A673 (cell line): ENCODE results near the gene FOXJ3. TPM values are rescaled to one million over a fixed set of nuclear protein-coding genes. Genes with fewer than 3 reads are reported as not detected.

Experiments used
- BruUV-seq: library from RNA; stranded (reverse); fragments of 400-500 nt; replicated peaks from 2 replicates; lab custom pipeline; 2021; lab: Mats Ljungman, UMichigan
- CTCF ChIA-PET: fragments of 300-600 bp; sonication (Branson Sonifier 250); formaldehyde crosslinking; loops from one replicate; lab custom pipeline; 2022; ENCODE audit warnings: antibody characterized with exemption; lab: Charles Lee
- POLR2A ChIA-PET: fragments of 300-600 bp; sonication (Branson Sonifier 250); formaldehyde crosslinking; loops from one replicate; lab custom pipeline; 2022; ENCODE audit warnings: antibody characterized with exemption; ENCODE audit not compliant: low non-redundant PET; lab: Charles Lee
- DNase-seq: peaks from one replicate; pipeline ENCODE4 v3.0.0-alpha.2; 2015; ENCODE audit warnings: low spot score
- H3K27ac ChIP-seq: fragments of 200-600 bp; sonication (generic); 2 replicates; pipeline ENCODE4 v1.5.1; 2016; ENCODE audit warnings: mixed run types, low read depth, mild to moderate bottlenecking, mixed read lengths, antibody characterized with exemption, low read length; ENCODE audit not compliant: poor library complexity, severe bottlenecking
- H3K27me3 ChIP-seq: fragments of 200-600 bp; sonication (generic); replicated peaks from 2 replicates; pipeline ENCODE4 v1.6.1; 2017; ENCODE audit warnings: mixed run types, low read depth, mild to moderate bottlenecking, mixed read lengths, antibody characterized with exemption, low read length; ENCODE audit not compliant: insufficient read depth, poor library complexity
- H3K36me3 ChIP-seq: fragments of 200-600 bp; sonication (generic); 2 replicates; pipeline ENCODE4 v1.6.1; 2016; ENCODE audit warnings: mixed run types, mild to moderate bottlenecking, mixed read lengths, antibody characterized with exemption, low read length; ENCODE audit not compliant: insufficient read depth, poor library complexity, severe bottlenecking
- H3K4me1 ChIP-seq: fragments of 200-600 bp; sonication (generic); 2 replicates; pipeline ENCODE4 v1.6.1; 2017; ENCODE audit warnings: mixed run types, mild to moderate bottlenecking, mixed read lengths, antibody characterized with exemption, low read length; ENCODE audit not compliant: insufficient read depth, poor library complexity, severe bottlenecking
- H3K4me3 ChIP-seq: fragments of 200-600 bp; sonication (generic); 2 replicates; pipeline ENCODE4 v1.5.1; 2016; ENCODE audit warnings: low read depth, mixed run types, mild to moderate bottlenecking, mixed read lengths, low read length; ENCODE audit not compliant: poor library complexity, severe bottlenecking
- H3K9me3 ChIP-seq: fragments of 200-600 bp; sonication (generic); 2 replicates; pipeline ENCODE4 v1.6.1; 2016; ENCODE audit warnings: mixed run types, low read depth, mild to moderate bottlenecking, mixed read lengths, antibody characterized with exemption, low read length; ENCODE audit not compliant: poor library complexity, severe bottlenecking
- EZH2 ChIP-seq: fragments of 200-600 bp; sonication (generic); IDR thresholded peaks from 2 replicates; pipeline ENCODE4 v1.6.1; 2017; ENCODE audit warnings: borderline replicate concordance, low read depth, mild to moderate bottlenecking, mixed read lengths, antibody characterized with exemption, low read length; ENCODE audit not compliant: poor library complexity, severe bottlenecking
- intact Hi-C: fragments of 100-400 bp; cut with micrococcal nuclease; formaldehyde crosslinking; loops from one replicate; pipeline ENCODE4 v1.10.0; 2022; ENCODE audit not compliant: unreplicated experiment
- total RNA-seq: library from RNA; stranded (reverse); gene quantifications from 2 replicates; pipeline ENCODE4 v1.2.3, GENCODE V29; 2021
- TF ChIP-seq, protein P1 (sequence below): fragments of 300-800, 200-600 bp; sonication (generic); conservative IDR thresholded peaks from 2 replicates; pipeline ENCODE4 v1.5.1; 2017; ENCODE audit warnings: low read depth, mild to moderate bottlenecking, antibody characterized with exemption, low read length, moderate library complexity, mixed read lengths

The FOXJ3 gene
- total RNA-seq, 1 experiment from 2014 or later, result 57.9 TPM

- intact Hi-C loops, result no loop called here
- H3K36me3 ChIP-seq, result no peaks in the 10 kb centered on the region
- H3K4me3 ChIP-seq, result no peak within 1 kb of the TSS
- TF ChIP-seq, protein P1, sequence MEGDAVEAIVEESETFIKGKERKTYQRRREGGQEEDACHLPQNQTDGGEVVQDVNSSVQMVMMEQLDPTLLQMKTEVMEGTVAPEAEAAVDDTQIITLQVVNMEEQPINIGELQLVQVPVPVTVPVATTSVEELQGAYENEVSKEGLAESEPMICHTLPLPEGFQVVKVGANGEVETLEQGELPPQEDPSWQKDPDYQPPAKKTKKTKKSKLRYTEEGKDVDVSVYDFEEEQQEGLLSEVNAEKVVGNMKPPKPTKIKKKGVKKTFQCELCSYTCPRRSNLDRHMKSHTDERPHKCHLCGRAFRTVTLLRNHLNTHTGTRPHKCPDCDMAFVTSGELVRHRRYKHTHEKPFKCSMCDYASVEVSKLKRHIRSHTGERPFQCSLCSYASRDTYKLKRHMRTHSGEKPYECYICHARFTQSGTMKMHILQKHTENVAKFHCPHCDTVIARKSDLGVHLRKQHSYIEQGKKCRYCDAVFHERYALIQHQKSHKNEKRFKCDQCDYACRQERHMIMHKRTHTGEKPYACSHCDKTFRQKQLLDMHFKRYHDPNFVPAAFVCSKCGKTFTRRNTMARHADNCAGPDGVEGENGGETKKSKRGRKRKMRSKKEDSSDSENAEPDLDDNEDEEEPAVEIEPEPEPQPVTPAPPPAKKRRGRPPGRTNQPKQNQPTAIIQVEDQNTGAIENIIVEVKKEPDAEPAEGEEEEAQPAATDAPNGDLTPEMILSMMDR, result no peak
- no peak for TF ChIP-seq EZH2
- ChIA-PET POLR2A (no interaction called here), CTCF (no interaction called here)
- no peaks in the 10 kb centered on the region for H3K4me1 ChIP-seq
- H3K27me3 ChIP-seq, result peaks cover 7% of the 10 kb centered on the region
- H3K9me3 ChIP-seq, result no peaks in the 10 kb centered on the region
- DNase-seq, result no peak
- BruUV-seq, result no TSS peak
- no peak within 1 kb of the TSS for H3K27ac ChIP-seq
Observed at GRCh38 chr1:42152907-42153600, 182.0 kb downstream of the FOXJ3 start, which contains the start of gene GUCA2B. Gene GUCA2B, plus strand, starts transcription at chr1:42153410. Its CDS starts 41 bp downstream, at chr1:42153451.

DNA sequence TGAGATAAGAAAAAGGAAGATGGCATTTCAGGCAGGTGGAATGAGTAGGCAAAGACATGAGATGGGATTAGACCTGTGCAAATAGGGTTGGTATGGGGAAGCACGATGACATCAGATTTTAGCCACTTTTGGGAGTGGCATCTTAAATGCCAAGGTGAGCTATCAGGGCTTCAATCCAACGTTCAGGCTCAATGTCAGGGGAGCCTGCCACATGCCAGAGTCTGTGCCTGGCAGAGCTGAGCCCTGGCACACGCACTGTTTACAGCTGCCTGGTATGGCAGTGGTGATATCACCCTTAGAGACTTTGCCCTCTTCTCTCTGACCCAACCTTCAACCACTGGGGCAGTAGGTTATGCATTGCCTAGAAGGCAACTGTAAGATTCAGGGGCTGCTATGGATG lies 182.9 kb downstream of the FOXJ3 start:
- no TSS peak for BruUV-seq
- no peaks in the 10 kb centered on the region for H3K36me3 ChIP-seq
- POLR2A ChIA-PET, result no interaction called here

DNA sequence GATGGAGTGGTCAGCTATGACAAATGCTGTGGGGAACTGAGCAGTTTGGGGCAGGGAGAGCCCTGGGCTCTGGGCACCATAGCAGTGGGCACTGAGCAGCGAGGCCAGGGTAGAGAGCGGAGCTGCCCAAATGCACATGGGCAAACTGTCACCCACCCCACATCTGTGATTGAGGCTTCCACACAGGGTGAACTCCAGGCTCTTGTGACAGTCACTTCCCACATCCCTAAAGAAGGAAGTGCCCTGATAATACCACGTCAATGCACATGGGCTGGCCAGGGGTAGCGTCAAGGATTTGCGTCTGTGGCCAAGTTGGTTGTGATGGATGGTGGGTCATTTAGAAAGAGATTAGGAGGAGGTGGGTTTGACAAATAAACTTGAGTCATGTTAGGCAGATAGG lies 184.4 kb downstream of the FOXJ3 start:
- no TSS peak for BruUV-seq

More for the DNA sequence above, 182.9 kb downstream of the FOXJ3 start:
- H3K4me1 ChIP-seq, result no peaks in the 10 kb centered on the region
- no peak for DNase-seq
- H3K27me3 ChIP-seq, result peaks cover 7% of the 10 kb centered on the region
- CTCF ChIA-PET, result interaction anchor here (0.8 kb wide), 1 partner anchor 21 kb away, joined by 4 read pairs; no protein-coding TSS in a partner anchor
- intact Hi-C loops, result no loop called here
- H3K9me3 ChIP-seq, result no peaks in the 10 kb centered on the region
- H3K4me3 ChIP-seq, result no peak overlapping the region
- TF ChIP-seq, protein P1, result no peak
- no peak for TF ChIP-seq EZH2
- H3K27ac ChIP-seq, result no peak overlapping the region

More for the DNA sequence above, 184.4 kb downstream of the FOXJ3 start:
- Histone ChIP-seq H3K27me3 (peaks cover 7% of the 10 kb centered on the region), H3K4me1 (no peaks in the 10 kb centered on the region), H3K27ac (no peak overlapping the region), H3K9me3 (no peaks in the 10 kb centered on the region), H3K36me3 (no peaks in the 10 kb centered on the region), H3K4me3 (no peak overlapping the region)
- DNase-seq, result no peak
- TF ChIP-seq, protein P1, result no peak
- no peak for TF ChIP-seq EZH2
- ChIA-PET CTCF (no interaction called here), POLR2A (no interaction called here)
- intact Hi-C loops, result no loop called here
